ENCODE results near the gene AGAP3. TPM values are rescaled to one million over a fixed set of nuclear protein-coding genes. Genes with fewer than 3 reads are reported as not detected.

AGAP3 gene
- total and polyA plus RNA-seq, 7 donors, result 27.7 to 89.7 (median 36.4) TPM

- no peaks in the 10 kb centered on the region for H3K9me3 ChIP-seq
- 82% methylated on average over 10 of the region's 10 CpGs for WGBS, 2 donors
- no peak for DNase-seq
- intact Hi-C loops (cut with DNase I), result no loop called here
- TF ChIP-seq CTCF (IDR thresholded peaks at IDR 0.05) (no peak), POLR2A (IDR thresholded peaks at IDR 0.05) (no peak), EP300 (IDR thresholded peaks at IDR 0.05) (no peak), POLR2AphosphoS5 (IDR thresholded peaks at IDR 0.05) (no peak)
- H3K27ac ChIP-seq, result no peak overlapping the region
- no peak overlapping the region for H3K4me3 ChIP-seq
- no peaks in the 10 kb centered on the region for H3K4me1 ChIP-seq
- H3K27me3 ChIP-seq, result no peaks in the 10 kb centered on the region
- peaks cover 15 to 74% (median 30%) of the 10 kb centered on the region in 4 donors for H3K36me3 ChIP-seq
These were observed 56.4 kb downstream of the AGAP3 start for GRCh38 chr7:151142686-151143040.

- DNase-seq, result no peak
- Histone ChIP-seq H3K27ac (no peak overlapping the region), H3K9me3 (no peaks in the 10 kb centered on the region), H3K27me3 (no peaks in the 10 kb centered on the region), H3K4me3 (no peak overlapping the region), H3K4me1 (no peaks in the 10 kb centered on the region), H3K36me3 (peaks cover 14 to 66% (median 30%) of the 10 kb centered on the region in 4 donors)
- intact Hi-C loops (cut with DNase I), result no loop called here
- no peak for TF ChIP-seq CTCF (IDR thresholded peaks at IDR 0.05)
- no peak for TF ChIP-seq POLR2A (IDR thresholded peaks at IDR 0.05)
- no peak for TF ChIP-seq POLR2AphosphoS5 (IDR thresholded peaks at IDR 0.05)
- TF ChIP-seq EP300 (IDR thresholded peaks at IDR 0.05), result no peak
- 87% methylated on average over 25 of the region's 25 CpGs for WGBS, 2 donors
These were observed 57.2 kb downstream of the AGAP3 start for GRCh38 chr7:151143261-151144015.

- H3K27me3 ChIP-seq, result peaks cover 0 to 4% (median 0%) of the 10 kb centered on the region in 3 donors
- no peak overlapping the region for H3K4me3 ChIP-seq
- H3K27ac ChIP-seq, result no peak overlapping the region
- 94% methylated on average over 7 of the region's 7 CpGs for WGBS, 2 donors
- H3K4me1 ChIP-seq, result no peaks in the 10 kb centered on the region
- TF ChIP-seq POLR2AphosphoS5 (IDR thresholded peaks at IDR 0.05) (no peak), POLR2A (IDR thresholded peaks at IDR 0.05) (no peak), CTCF (IDR thresholded peaks at IDR 0.05) (no peak), EP300 (IDR thresholded peaks at IDR 0.05) (no peak)
- intact Hi-C loops (cut with DNase I), result no loop called here
- DNase-seq, result no peak
- H3K36me3 ChIP-seq, result peaks cover 11 to 58% (median 30%) of the 10 kb centered on the region in 4 donors
- H3K9me3 ChIP-seq, result no peaks in the 10 kb centered on the region
These were observed 58.1 kb downstream of the AGAP3 start for GRCh38 chr7:151144387-151144786.

GRCh38 chr7:151146761-151147160 is 60.5 kb downstream of the AGAP3 start:
- intact Hi-C loops (cut with DNase I), result no loop called here

More at GRCh38 chr7:151146761-151147160, 60.5 kb downstream of the AGAP3 start:
- Histone ChIP-seq H3K27ac (no peak overlapping the region), H3K27me3 (peaks cover 7 to 28% (median 12%) of the 10 kb centered on the region in 3 donors), H3K36me3 (peaks cover 11 to 36% (median 19%) of the 10 kb centered on the region in 4 donors), H3K4me1 (no peaks in the 10 kb centered on the region), H3K9me3 (no peaks in the 10 kb centered on the region), H3K4me3 (no peak overlapping the region)
- WGBS, 2 donors, result 82 to 84% methylated on average over 3 of the region's 3 CpGs
- DNase-seq, result no peak
- no peak for TF ChIP-seq EP300 (IDR thresholded peaks at IDR 0.05)
- TF ChIP-seq CTCF (IDR thresholded peaks at IDR 0.05), result no peak
- TF ChIP-seq POLR2AphosphoS5 (IDR thresholded peaks at IDR 0.05), result no peak
- no peak for TF ChIP-seq POLR2A (IDR thresholded peaks at IDR 0.05)
